IMR-90 (cell line): ENCODE results near the gene GMPPA. TPM values are rescaled to one million over a fixed set of nuclear protein-coding genes. Genes with fewer than 3 reads are reported as not detected.

Experiments
- ATAC-seq: fragments of 200-7000 bp; cut with Tn5 transposase; 2 replicates; pipeline ENCODE4 v1.9.1; 2020; ENCODE audit warnings: low read depth, mild to moderate bottlenecking, moderate library complexity
- BruUV-seq: library from RNA; stranded (reverse); fragments of 400-500 nt; replicated peaks from 2 replicates; lab custom pipeline; 2021; lab: Mats Ljungman, UMichigan
- CTCF ChIA-PET: fragments of 300-600 bp; formaldehyde crosslinking; extraction: SDS; loops from one replicate; lab custom pipeline; 2021; ENCODE audit warnings: antibody characterized with exemption; lab: Yijun Ruan, JAX
- POLR2A ChIA-PET: fragments of 300-600 bp; sonication (Branson Sonifier 250); formaldehyde crosslinking; loops from one replicate; lab custom pipeline; 2022; ENCODE audit warnings: antibody characterized with exemption; ENCODE audit not compliant: unreplicated experiment; lab: Charles Lee
- DNase-seq: peaks from one replicate; pipeline ENCODE4 v3.0.0; 2013
- H2AFZ ChIP-seq: replicated peaks from 2 replicates; pipeline ENCODE3; 2013; ENCODE audit warnings: low read length, mild to moderate bottlenecking; ENCODE audit not compliant: poor library complexity
- H2AK5ac ChIP-seq: 2 replicates; pipeline ENCODE4 v1.6.1; 2013; ENCODE audit warnings: low read depth, low read length, inconsistent platforms
- H2AK9ac ChIP-seq: replicated peaks from 2 replicates; pipeline ENCODE3; 2013; ENCODE audit warnings: mild to moderate bottlenecking, low read depth, low read length, moderate library complexity; ENCODE audit not compliant: poor library complexity
- H2BK120ac ChIP-seq: 2 replicates; pipeline ENCODE4 v1.6.1; 2013; ENCODE audit warnings: low read depth, low read length, inconsistent platforms
- H2BK15ac ChIP-seq: 3 replicates; pipeline ENCODE4 v1.6.1; 2013; ENCODE audit warnings: low read depth, low read length, inconsistent platforms
- H2BK20ac ChIP-seq: 2 replicates; pipeline ENCODE4 v1.6.1; 2013; ENCODE audit warnings: low read depth, mild to moderate bottlenecking, inconsistent platforms, low read length, moderate library complexity
- H2BK5ac ChIP-seq: 2 replicates; pipeline ENCODE4 v1.6.1; 2013; ENCODE audit warnings: mild to moderate bottlenecking, low read depth, low read length, inconsistent platforms; ENCODE audit not compliant: poor library complexity, severe bottlenecking
- H3K14ac ChIP-seq: replicated peaks from 2 replicates; pipeline ENCODE4 v1.6.1; 2013; ENCODE audit warnings: low read depth, low read length, inconsistent platforms
- H3K18ac ChIP-seq: 2 replicates; pipeline ENCODE4 v1.6.1; 2013; ENCODE audit warnings: low read depth, low read length, control low read depth
- H3K23ac ChIP-seq: 2 replicates; pipeline ENCODE4 v1.6.1; 2013; ENCODE audit warnings: low read depth, low read length, inconsistent platforms
- H3K27ac ChIP-seq: 2 replicates; pipeline ENCODE4 v1.5.1; 2013; ENCODE audit warnings: mild to moderate bottlenecking, control low read depth, low read length; ENCODE audit not compliant: insufficient read depth
- H3K27me3 ChIP-seq: 2 replicates; pipeline ENCODE4 v1.6.1; 2013; ENCODE audit warnings: low read length; ENCODE audit not compliant: control insufficient read depth, insufficient read depth
- H3K36me3 ChIP-seq: 2 replicates; pipeline ENCODE4 v1.6.1; 2013; ENCODE audit warnings: low read length, mixed read lengths; ENCODE audit not compliant: control insufficient read depth, insufficient read depth
- H3K4ac ChIP-seq: 2 replicates; pipeline ENCODE4 v1.6.1; 2013; ENCODE audit warnings: low read depth, low read length, inconsistent platforms
- H3K4me1 ChIP-seq: 2 replicates; pipeline ENCODE4 v1.6.1; 2013; ENCODE audit warnings: low read length, mixed read lengths; ENCODE audit not compliant: control insufficient read depth, insufficient read depth
- H3K4me2 ChIP-seq: 2 replicates; pipeline ENCODE4 v1.6.1; 2013; ENCODE audit warnings: low read depth, mild to moderate bottlenecking, control low read depth, low read length, moderate library complexity
- H3K4me3 ChIP-seq: 2 replicates; pipeline ENCODE4 v1.5.1; 2013; ENCODE audit warnings: low read depth, mild to moderate bottlenecking, control low read depth, low read length, moderate library complexity; ENCODE audit not compliant: insufficient read depth
- H3K56ac ChIP-seq: 2 replicates; pipeline ENCODE4 v1.6.1; 2013; ENCODE audit warnings: low read length, inconsistent platforms; ENCODE audit not compliant: insufficient read depth; ENCODE audit errors: extremely low read depth
- H3K79me1 ChIP-seq, 2 experiments: 2 replicates each; pipeline ENCODE4 v1.6.1; 2013; ENCODE audit warnings: low read length in 2 of 2, inconsistent platforms in 1 of 2, low read depth in 1 of 2
- H3K9ac ChIP-seq: 2 replicates; pipeline ENCODE4 v1.6.1; 2013; ENCODE audit warnings: low read depth, low read length, control low read depth
- H3K9me1 ChIP-seq: 2 replicates; pipeline ENCODE4 v1.6.1; 2013; ENCODE audit warnings: low read length, inconsistent platforms; ENCODE audit not compliant: insufficient read depth
- H3K9me3 ChIP-seq: 2 replicates; pipeline ENCODE4 v1.6.1; 2013; ENCODE audit warnings: low read length; ENCODE audit not compliant: control insufficient read depth, insufficient read depth
- H4K20me1 ChIP-seq: 2 replicates; pipeline ENCODE4 v1.6.1; 2013; ENCODE audit warnings: low read length, inconsistent platforms; ENCODE audit not compliant: insufficient read depth
- H4K5ac ChIP-seq: 2 replicates; pipeline ENCODE4 v1.6.1; 2013; ENCODE audit warnings: mild to moderate bottlenecking, low read depth, low read length, control low read depth
- H4K8ac ChIP-seq, 2 experiments: 2 replicates each; pipeline ENCODE4 v1.6.1; 2013; ENCODE audit warnings: low read depth in 2 of 2, low read length in 2 of 2, control low read depth in 1 of 2, inconsistent platforms in 1 of 2
- H4K91ac ChIP-seq: 2 replicates; pipeline ENCODE4 v1.6.1; 2013; ENCODE audit warnings: low read depth, low read length, inconsistent platforms; ENCODE audit not compliant: insufficient read depth
- MAFK ChIP-seq: IDR thresholded peaks from 2 replicates; pipeline ENCODE4 v1.6.1; 2012; ENCODE audit warnings: low read depth, low read length, improper control_type of control experiment
- RCOR1 ChIP-seq: IDR thresholded peaks from 2 replicates; pipeline ENCODE4 v1.6.1; 2012; ENCODE audit warnings: mild to moderate bottlenecking, low read length, improper control_type of control experiment; ENCODE audit not compliant: insufficient replicate concordance
- WGBS, 2 experiments: methylation state at CpG; one replicate each; pipeline versions ENCODE4 v1.1.5 to v1.1.7; 2013; ENCODE audit warnings: missing lambda C conversion rate in 2 of 2; ENCODE audit not compliant: insufficient read length in 1 of 2; ENCODE audit errors: extremely low coverage in 2 of 2; 5-methylcytosine and 5-hydroxymethylcytosine counted together
- dilution Hi-C: fragments of 300-500 bp; cut with HindIII; formaldehyde crosslinking; loops from one replicate; pipeline ENCODE4 v1.14.3; 2018; ENCODE audit warnings: low sequenced_read_pairs; ENCODE audit not compliant: unreplicated experiment
- in situ Hi-C: fragments of 300-500 bp; cut with MboI; formaldehyde crosslinking; loops from 3 replicates; pipeline ENCODE4 v1.14.3; 2019; ENCODE audit warnings: low sequenced_read_pairs, inconsistent platforms, mixed read lengths
- intact Hi-C: fragments of 100-400 bp; cut with micrococcal nuclease; formaldehyde crosslinking; loops from 2 replicates; pipeline ENCODE4 v1.10.0; 2022
- polyA plus RNA-seq, 3 experiments: library from polyadenylated mRNA; depleted of rRNA; stranded (reverse); fragments of >200 nt; gene quantifications; 2 replicates each; pipeline ENCODE4 v1.2.3, GENCODE V29; 2012; ENCODE audit warnings: low replicate concordance in 1 of 3
- total RNA-seq: library from RNA; depleted of rRNA; stranded (reverse); fragments of >200 nt; gene quantifications from 2 replicates; pipeline ENCODE4 v1.2.3, GENCODE V29; 2012
- TF ChIP-seq, protein P1 (sequence below): fragments of 150-350 bp; IDR thresholded peaks from 2 replicates; pipeline ENCODE4 v1.6.1; 2016; ENCODE audit warnings: low read depth, mild to moderate bottlenecking, low read length, moderate library complexity, borderline replicate concordance

The GMPPA gene
- total and polyA plus RNA-seq, 2 of the 4 experiments (the other 2 are of a cell fraction): 103 to 134 TPM

DNA sequence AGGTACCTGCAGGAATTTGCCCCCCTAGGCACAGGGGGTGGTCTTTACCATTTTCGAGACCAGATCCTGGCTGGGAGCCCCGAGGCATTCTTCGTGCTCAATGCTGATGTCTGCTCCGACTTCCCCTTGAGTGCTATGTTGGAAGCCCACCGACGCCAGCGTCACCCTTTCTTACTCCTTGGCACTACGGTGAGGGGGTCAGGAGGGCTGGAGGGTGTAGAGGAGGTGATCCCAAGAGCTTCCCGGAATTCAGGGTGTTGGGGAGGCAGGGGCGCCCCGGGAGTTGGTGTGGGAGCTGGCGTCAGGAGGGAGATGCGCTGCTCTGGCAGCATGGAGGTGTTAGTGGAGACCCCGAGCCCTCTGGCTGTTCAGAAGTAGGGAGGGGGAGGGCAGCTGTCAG is 3.2 kb downstream of the GMPPA start:
- no peak for TF ChIP-seq MAFK
- TF ChIP-seq, protein P1, sequence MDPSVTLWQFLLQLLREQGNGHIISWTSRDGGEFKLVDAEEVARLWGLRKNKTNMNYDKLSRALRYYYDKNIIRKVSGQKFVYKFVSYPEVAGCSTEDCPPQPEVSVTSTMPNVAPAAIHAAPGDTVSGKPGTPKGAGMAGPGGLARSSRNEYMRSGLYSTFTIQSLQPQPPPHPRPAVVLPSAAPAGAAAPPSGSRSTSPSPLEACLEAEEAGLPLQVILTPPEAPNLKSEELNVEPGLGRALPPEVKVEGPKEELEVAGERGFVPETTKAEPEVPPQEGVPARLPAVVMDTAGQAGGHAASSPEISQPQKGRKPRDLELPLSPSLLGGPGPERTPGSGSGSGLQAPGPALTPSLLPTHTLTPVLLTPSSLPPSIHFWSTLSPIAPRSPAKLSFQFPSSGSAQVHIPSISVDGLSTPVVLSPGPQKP: no peak
- TF ChIP-seq RCOR1: no peak
- Histone ChIP-seq H3K27me3 (no peaks in the 10 kb centered on the region), H2BK5ac (no peak overlapping the region), H2AK5ac (no peak overlapping the region), H3K79me1 (peaks cover 18 to 32% of the 10 kb centered on the region in 2 experiments), H4K20me1 (no peaks in the 10 kb centered on the region), H3K9me1 (peaks cover 12% of the 10 kb centered on the region), H4K91ac (no peak overlapping the region), H3K4me1 (peaks cover 13% of the 10 kb centered on the region), H3K27ac (no peak overlapping the region), H3K4ac (no peak overlapping the region), H2AFZ (no peak overlapping the region), H3K18ac (no peak overlapping the region), H2BK20ac (no peak overlapping the region), H3K36me3 (peaks cover 42% of the 10 kb centered on the region), H3K14ac (no peak overlapping the region), H3K9me3 (no peaks in the 10 kb centered on the region), H4K5ac (no peak overlapping the region), H3K4me3 (no peak overlapping the region), H2AK9ac (no peak overlapping the region), H3K56ac (no peak overlapping the region), H3K4me2 (no peak overlapping the region), H4K8ac (no peak overlapping the region), H2BK15ac (no peak overlapping the region), H3K9ac (no peak overlapping the region), H3K23ac (no peak overlapping the region), H2BK120ac (no peak overlapping the region)
- ATAC-seq: no peak
- in situ Hi-C loops: no loop called here
- DNase-seq: no peak
- ChIA-PET CTCF (no interaction called here), POLR2A (no interaction called here)
- 68% methylated on average over 8 of the region's 14 CpGs; no CpG with 5 or more reads in 1 of the 2 experiments for WGBS, 2 experiments
- no TSS peak for BruUV-seq
- dilution Hi-C loops: no loop called here
- intact Hi-C loops: no loop called here
